Heart left ventricle (tissue), 16 donors: Measurements from ENCODE around the gene C2orf81. TPM values are rescaled to one million over a fixed set of nuclear protein-coding genes. Genes with fewer than 3 reads are reported as not detected.
A peak's percentile ranks its signal among the peaks of the same experiment; 100 is the strongest.

Source experiments
- ATAC-seq, 4 donors: fragments of 200-7000 bp; cut with Tn5 transposase; one replicate each; pipeline ENCODE4 v1.9.1; 2020 to 2022; ENCODE audit warnings: moderate library complexity in 4 of 4, mild to moderate bottlenecking in 3 of 4, moderate number of reproducible peaks in 1 of 4
- DNase-seq, 5 donors: peaks; one replicate each; pipeline ENCODE4 v3.0.0-alpha.2; 2020
- H3K27ac ChIP-seq, 12 donors: fragments of 200-600 bp; sonication (generic) in 4 of 12; one replicate each; pipeline versions ENCODE4 v1.5.0 to v1.8.0; 2016 to 2022; ENCODE audit warnings: mild to moderate bottlenecking in 2 of 12
- H3K27me3 ChIP-seq, 9 donors: fragments of 200-600 bp; sonication (generic) in 2 of 9; one replicate each; pipeline versions ENCODE4 v1.5.1 to v1.8.0; 2016 to 2022; ENCODE audit warnings: mild to moderate bottlenecking in 3 of 9
- H3K36me3 ChIP-seq, 9 donors: fragments of 200-600 bp; sonication (generic) in 2 of 9; one replicate each; pipeline versions ENCODE4 v1.5.0 to v1.8.0; 2018 to 2022; ENCODE audit warnings: mild to moderate bottlenecking in 2 of 9
- H3K4me1 ChIP-seq, 12 donors: fragments of 200-600 bp; sonication (generic) in 4 of 12; one replicate each; pipeline versions ENCODE4 v1.5.0 to v1.8.0; 2016 to 2022; ENCODE audit warnings: mild to moderate bottlenecking in 3 of 12
- H3K4me3 ChIP-seq, 12 donors: fragments of 200-600 bp; sonication (generic) in 4 of 12; one replicate each; pipeline versions ENCODE4 v1.5.0 to v1.8.0; 2017 to 2022; ENCODE audit warnings: mild to moderate bottlenecking in 9 of 12, moderate library complexity in 4 of 12
- H3K9me3 ChIP-seq, 12 donors: fragments of 200-600 bp; sonication (generic) in 4 of 12; one replicate each; pipeline versions ENCODE4 v1.5.0 to v1.8.0; 2016 to 2022; ENCODE audit warnings: mild to moderate bottlenecking in 1 of 12
- POLR2A ChIP-seq, 2 donors: fragments of 450-650 bp; IDR thresholded peaks; one replicate each; pipeline ENCODE4 v1.6.1; 2017; ENCODE audit warnings: antibody characterized with exemption in 2 of 2, mild to moderate bottlenecking in 2 of 2, moderate library complexity in 2 of 2
- WGBS, 4 donors: extraction: QIAGEN DNeasy Blood & Tissue Kit in 2 of 4; methylation state at CpG; one replicate each; pipeline versions ENCODE4 v1.1.5 to v1.1.7; 2013 to 2018; 5-methylcytosine and 5-hydroxymethylcytosine counted together
- intact Hi-C, 10 donors: fragments of 100-400 bp; cut with DNase I; formaldehyde crosslinking; loops; one replicate each; pipeline versions ENCODE4 v1.11.1 to v1.14.2; 2022
- polyA plus RNA-seq, 2 donors: library from polyadenylated mRNA; stranded (reverse); fragments of 200-250 nt; gene quantifications; one replicate each; pipeline ENCODE4 v1.2.3, GENCODE V29; 2013
- total RNA-seq, 9 donors: library from RNA; depleted of rRNA in 2 of 9; stranded (reverse); fragments of >200 nt in 2 of 9; fragmentation: NEBNext Ultra II Directional in 3 of 9; extraction: Animal tissue kit (Norgen Biotek cat#: 25700) in 3 of 9; gene quantifications; one replicate each; pipeline versions ENCODE4 v1.1.0 to v1.2.4, GENCODE V29; 2016 to 2023
- TF ChIP-seq, protein P1 (sequence below), 12 donors: fragments of 200-600 bp; sonication (generic) in 4 of 12; IDR thresholded peaks; one replicate each; pipeline versions ENCODE4 v1.5.0 to v1.8.0; 2018 to 2022; ENCODE audit warnings: antibody characterized with exemption in 12 of 12, mild to moderate bottlenecking in 5 of 12
- donor health status: ischemic (EF 13 %, LVEDD 7.1; RV severe dilation, severe dysfunction).
- donor health status: healthy with polysubstance abuse.
- donor health status: DM: no; HTN: yes; CAD: no.
- donor health status: DM: no; HTN: no; CAD: no.
- donor health status: ischemic (EF 25% LVEDD 6.9; RV normal size, moderate dysfunction).
- donor health status: ischemic (EF 25% LVEDD 5.7; RV mildly dilated, moderate dysfunction).
- donor health status: healthy.
- donor health status: DM: yes; HTN: yes; CAD: no.
- donor health status: ischemic (EF 35%, LVEDD 5.7; RV mildly dilated, moderate dysfunction).
- donor health status: nonischemic (EF 11% LVEDD 7.7; RV severe dilation, severe dysfunction).
- donor health status: DM: yes; HTN: yes; CAD: no.
- donor health status: PGD.
- donor health status: ischemic (EF 29% LVEDD 5.4; RV normal size, mild dysfunction).
- donor health status: nonischemic (EF 23%, LVEDD 6.1; RV moderate dilation, normal function).

C2orf81 gene
- total and polyA plus RNA-seq, 11 donors: 0.48 to 2.3 (median 0.86) TPM

- Histone ChIP-seq H3K27me3 (no peaks in the 10 kb centered on the region), H3K4me1 (peaks cover 0 to 53% (median 25%) of the 10 kb centered on the region in 12 donors), H3K4me3 (no peak overlapping the region), H3K9me3 (no peaks in the 10 kb centered on the region), H3K36me3 (no peaks in the 10 kb centered on the region), H3K27ac (no peak overlapping the region)
- DNase-seq (no peak), ATAC-seq (no peak)
- WGBS, 4 donors: 83 to 89% (median 85%) methylated on average over 1 of the region's 1 CpG
- intact Hi-C loops: loop anchor here in 1 of 10 donors (5.0 kb wide), 1 partner anchor 38 kb away; the partner anchor contains the start of genes INO80B and WBP1
- no peak for TF ChIP-seq POLR2A (IDR thresholded peaks at IDR 0.05)
- TF ChIP-seq, protein P1, sequence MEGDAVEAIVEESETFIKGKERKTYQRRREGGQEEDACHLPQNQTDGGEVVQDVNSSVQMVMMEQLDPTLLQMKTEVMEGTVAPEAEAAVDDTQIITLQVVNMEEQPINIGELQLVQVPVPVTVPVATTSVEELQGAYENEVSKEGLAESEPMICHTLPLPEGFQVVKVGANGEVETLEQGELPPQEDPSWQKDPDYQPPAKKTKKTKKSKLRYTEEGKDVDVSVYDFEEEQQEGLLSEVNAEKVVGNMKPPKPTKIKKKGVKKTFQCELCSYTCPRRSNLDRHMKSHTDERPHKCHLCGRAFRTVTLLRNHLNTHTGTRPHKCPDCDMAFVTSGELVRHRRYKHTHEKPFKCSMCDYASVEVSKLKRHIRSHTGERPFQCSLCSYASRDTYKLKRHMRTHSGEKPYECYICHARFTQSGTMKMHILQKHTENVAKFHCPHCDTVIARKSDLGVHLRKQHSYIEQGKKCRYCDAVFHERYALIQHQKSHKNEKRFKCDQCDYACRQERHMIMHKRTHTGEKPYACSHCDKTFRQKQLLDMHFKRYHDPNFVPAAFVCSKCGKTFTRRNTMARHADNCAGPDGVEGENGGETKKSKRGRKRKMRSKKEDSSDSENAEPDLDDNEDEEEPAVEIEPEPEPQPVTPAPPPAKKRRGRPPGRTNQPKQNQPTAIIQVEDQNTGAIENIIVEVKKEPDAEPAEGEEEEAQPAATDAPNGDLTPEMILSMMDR (IDR thresholded peaks at IDR 0.05): no peak
These were observed 2.1 kb downstream of the C2orf81 start for GRCh38 chr2:74419345-74419744.

- DNase-seq: peak; percentile 76 to 89 (median 84)
These were observed 3.1 kb downstream of the C2orf81 start for GRCh38 chr2:74418312-74418711.

DNA sequence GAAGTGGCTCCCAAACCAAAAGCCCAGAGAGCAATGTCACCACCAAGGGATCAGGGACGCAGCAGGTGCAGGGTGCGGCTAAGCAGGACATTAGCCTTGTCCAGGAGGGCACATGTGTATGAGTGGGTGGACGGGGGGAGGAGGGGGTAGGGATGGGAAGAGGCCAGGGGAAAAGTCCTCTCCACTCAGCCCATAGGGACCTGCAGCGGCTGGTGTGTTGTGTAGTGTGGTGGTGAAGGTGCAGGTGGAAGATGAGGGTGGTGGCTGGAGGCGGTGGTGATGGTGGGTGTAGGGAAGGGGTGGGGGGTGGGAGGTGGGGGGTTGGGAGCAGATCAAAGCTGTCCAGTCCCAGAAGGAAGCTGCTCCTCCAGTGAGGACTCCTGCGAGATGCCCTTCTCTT, 3.7 kb downstream of the C2orf81 start:
- DNase-seq (no peak), ATAC-seq (no peak)
- H3K27ac ChIP-seq: peak overlapping the region in 1 of 12 donors; percentile 3
- WGBS, 4 donors: 90 to 95% (median 93%) methylated on average over 6 of the region's 6 CpGs
- H3K4me3 ChIP-seq: no peak overlapping the region
- H3K9me3 ChIP-seq: no peaks in the 10 kb centered on the region
- H3K4me1 ChIP-seq: peaks cover 0 to 59% (median 28%) of the 10 kb centered on the region in 12 donors
- TF ChIP-seq, protein P1 (IDR thresholded peaks at IDR 0.05): no peak
- no peak for TF ChIP-seq POLR2A (IDR thresholded peaks at IDR 0.05)
- no peaks in the 10 kb centered on the region for H3K36me3 ChIP-seq
- intact Hi-C loops: loop anchor here in 1 of 10 donors (5.0 kb wide), 1 partner anchor 40 kb away; the partner anchor contains the start of genes INO80B and WBP1
- no peaks in the 10 kb centered on the region for H3K27me3 ChIP-seq

More at GRCh38 chr2:74418312-74418711, 3.1 kb downstream of the C2orf81 start:
- Histone ChIP-seq H3K27me3 (no peaks in the 10 kb centered on the region), H3K27ac (peak overlapping the region in 2 of 12 donors; percentile 3 to 61), H3K4me3 (peak overlapping the region in 4 of 12 donors; percentile 12 to 23 (median 15)), H3K36me3 (no peaks in the 10 kb centered on the region), H3K9me3 (no peaks in the 10 kb centered on the region), H3K4me1 (peaks cover 0 to 59% (median 28%) of the 10 kb centered on the region in 12 donors)
- TF ChIP-seq POLR2A (IDR thresholded peaks at IDR 0.05): no peak
- TF ChIP-seq, protein P1 (IDR thresholded peaks at IDR 0.05): no peak
- 30 to 50% (median 36%) methylated on average over 27 of the region's 27 CpGs for WGBS, 4 donors
- intact Hi-C loops: loop anchor here in 1 of 10 donors (5.0 kb wide), 1 partner anchor 39 kb away; the partner anchor contains the start of genes INO80B and WBP1
- ATAC-seq: peak in 1 of 4 donors; percentile 29

- Histone ChIP-seq H3K4me3 (no peak overlapping the region), H3K27ac (no peak overlapping the region), H3K36me3 (no peaks in the 10 kb centered on the region), H3K27me3 (no peaks in the 10 kb centered on the region), H3K9me3 (no peaks in the 10 kb centered on the region), H3K4me1 (peaks cover 0 to 57% (median 27%) of the 10 kb centered on the region in 12 donors)
- intact Hi-C loops: loop anchor here in 1 of 10 donors (5.0 kb wide), 1 partner anchor 40 kb away; the partner anchor contains the start of genes INO80B and WBP1
- TF ChIP-seq POLR2A (IDR thresholded peaks at IDR 0.05): no peak
- TF ChIP-seq, protein P1 (IDR thresholded peaks at IDR 0.05): no peak
- DNase-seq: no peak
- no peak for ATAC-seq
- WGBS, 4 donors: 85 to 89% (median 88%) methylated on average over 3 of the region's 3 CpGs
These were observed 4.2 kb downstream of the C2orf81 start for GRCh38 chr2:74417197-74417596.
